ENCODE results near the gene RHBDD3.

DNA sequence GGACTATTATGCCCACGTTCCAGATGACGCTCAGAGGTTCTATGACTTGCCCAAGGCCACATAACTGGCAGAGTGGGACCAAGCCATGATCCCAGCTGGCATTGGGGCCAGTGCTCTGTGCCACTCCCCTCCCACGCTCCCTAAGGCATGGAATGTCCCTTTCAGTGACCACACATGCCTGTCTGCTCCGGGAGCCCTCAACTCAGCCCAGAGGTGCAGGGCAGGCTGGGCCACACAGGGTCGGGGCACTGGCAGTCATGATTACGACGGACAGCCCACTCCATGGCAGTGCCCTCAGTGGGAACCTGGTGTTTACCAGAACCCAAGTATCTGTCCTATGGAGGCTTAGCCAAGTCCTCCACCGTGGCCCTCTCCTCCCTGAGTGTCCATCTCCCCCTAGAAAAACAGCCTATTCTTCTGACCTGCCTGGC is 10.0 kb downstream of the RHBDD3 start:
- TF ChIP-seq, protein P1, sequence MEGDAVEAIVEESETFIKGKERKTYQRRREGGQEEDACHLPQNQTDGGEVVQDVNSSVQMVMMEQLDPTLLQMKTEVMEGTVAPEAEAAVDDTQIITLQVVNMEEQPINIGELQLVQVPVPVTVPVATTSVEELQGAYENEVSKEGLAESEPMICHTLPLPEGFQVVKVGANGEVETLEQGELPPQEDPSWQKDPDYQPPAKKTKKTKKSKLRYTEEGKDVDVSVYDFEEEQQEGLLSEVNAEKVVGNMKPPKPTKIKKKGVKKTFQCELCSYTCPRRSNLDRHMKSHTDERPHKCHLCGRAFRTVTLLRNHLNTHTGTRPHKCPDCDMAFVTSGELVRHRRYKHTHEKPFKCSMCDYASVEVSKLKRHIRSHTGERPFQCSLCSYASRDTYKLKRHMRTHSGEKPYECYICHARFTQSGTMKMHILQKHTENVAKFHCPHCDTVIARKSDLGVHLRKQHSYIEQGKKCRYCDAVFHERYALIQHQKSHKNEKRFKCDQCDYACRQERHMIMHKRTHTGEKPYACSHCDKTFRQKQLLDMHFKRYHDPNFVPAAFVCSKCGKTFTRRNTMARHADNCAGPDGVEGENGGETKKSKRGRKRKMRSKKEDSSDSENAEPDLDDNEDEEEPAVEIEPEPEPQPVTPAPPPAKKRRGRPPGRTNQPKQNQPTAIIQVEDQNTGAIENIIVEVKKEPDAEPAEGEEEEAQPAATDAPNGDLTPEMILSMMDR (IDR thresholded peaks at IDR 0.05; ENCODE audit: low read length) = no peak
- TF ChIP-seq EZH2 (optimal IDR thresholded peaks at IDR 0.05; ENCODE audit: low read depth, low read length) = no peak

All from MM.1S (cell line).